GM18505 (cell line): Measurements from ENCODE around the gene ZNF688.

Source experiments
- ATAC-seq: cut with Tn5 transposase; IDR thresholded peaks from one replicate; pipeline ENCODE4 v1.9.1; 2021; ENCODE audit not compliant: unreplicated experiment
- POLR2A ChIP-seq: IDR thresholded peaks from 4 replicates; pipeline ENCODE4 v1.6.1; 2011; ENCODE audit warnings: borderline replicate concordance; ENCODE audit not compliant: insufficient read depth, insufficient read length; ENCODE audit errors: extremely low read depth

The ZNF688 gene

GRCh38 chr16:30569746-30570635, 1.5 kb downstream of the ZNF688 start:
- ATAC-seq = no peak
- no peak for TF ChIP-seq POLR2A

GRCh38 chr16:30569281-30569680, 2.2 kb downstream of the ZNF688 start:
- ATAC-seq = no peak
- TF ChIP-seq POLR2A = no peak

- ATAC-seq = peak; percentile 28
These were observed 3.4 kb downstream of the ZNF688 start for GRCh38 chr16:30567991-30568638.

GRCh38 chr16:30567160-30567990, 4.1 kb downstream of the ZNF688 start:
- ATAC-seq = no peak
- no peak for TF ChIP-seq POLR2A

More at GRCh38 chr16:30567991-30568638, 3.4 kb downstream of the ZNF688 start:
- TF ChIP-seq POLR2A = no peak

GRCh38 chr16:30566531-30566930, 5.0 kb downstream of the ZNF688 start:
- no peak for ATAC-seq
- TF ChIP-seq POLR2A = no peak

- no peak for ATAC-seq
- TF ChIP-seq POLR2A = no peak
These were observed 5.5 kb downstream of the ZNF688 start for GRCh38 chr16:30565984-30566383.

- TF ChIP-seq POLR2A = no peak
These were observed 6.0 kb downstream of the ZNF688 start for GRCh38 chr16:30565526-30565925.

GRCh38 chr16:30562021-30562420, 9.5 kb downstream of the ZNF688 start:
- no peak for ATAC-seq

More at GRCh38 chr16:30565526-30565925, 6.0 kb downstream of the ZNF688 start:
- no peak for ATAC-seq

GRCh38 chr16:30561089-30561816, 10.3 kb downstream of the ZNF688 start:
- ATAC-seq = no peak
- no peak for TF ChIP-seq POLR2A

More at GRCh38 chr16:30562021-30562420, 9.5 kb downstream of the ZNF688 start:
- no peak for TF ChIP-seq POLR2A

GRCh38 chr16:30559690-30560089, 11.8 kb downstream of the ZNF688 start:
- no peak for TF ChIP-seq POLR2A
- no peak for ATAC-seq

GRCh38 chr16:30558789-30559377, 12.6 kb downstream of the ZNF688 start:
- no peak for TF ChIP-seq POLR2A
- ATAC-seq = no peak
